K562 (cell line): ENCODE results near the gene PACRG. TPM values are rescaled to one million over a fixed set of nuclear protein-coding genes. Genes with fewer than 3 reads are reported as not detected.
A peak's percentile ranks its signal among the peaks of the same experiment; 100 is the strongest.

ENCODE experiments used
- ASH1L ChIP-seq: fragments of 450-650 bp; IDR thresholded peaks from 2 replicates; pipeline ENCODE4 v1.6.1; 2018; ENCODE audit warnings: borderline replicate concordance, mild to moderate bottlenecking, low read depth; ENCODE audit not compliant: partially characterized antibody
- BRCA1 ChIP-seq, 2 experiments: fragments of 450-650 bp in 1 of 2; sonication (generic) in 1 of 2; formaldehyde crosslinking in 1 of 2; IDR thresholded peaks; 2 replicates each; pipeline versions ENCODE4 v1.5.0 to v1.6.1; 2017 to 2020; ENCODE audit warnings: mild to moderate bottlenecking in 1 of 2, missing genetic modification reagents in 1 of 2
- CHAMP1 ChIP-seq: fragments of 450-650 bp; IDR thresholded peaks from 2 replicates; pipeline ENCODE4 v1.6.1; 2016; ENCODE audit warnings: mild to moderate bottlenecking
- GATAD2B ChIP-seq: fragments of 450-650 bp; IDR thresholded peaks from 2 replicates; pipeline ENCODE4 v1.6.1; 2017; ENCODE audit warnings: mild to moderate bottlenecking, borderline replicate concordance
- IFI16 ChIP-seq: fragments of 250-450 bp; sonication (Bioruptor Pico); IDR thresholded peaks from 2 replicates; pipeline ENCODE4 v2.1.2; 2022; ENCODE audit warnings: mild to moderate bottlenecking, inconsistent platforms
- JUNB ChIP-seq: fragments of 450-650 bp; formaldehyde crosslinking; conservative IDR thresholded peaks from 2 replicates; pipeline ENCODE4 v1.4.0; 2020; ENCODE audit warnings: mild to moderate bottlenecking
- MAFF ChIP-seq: IDR thresholded peaks from 2 replicates; pipeline ENCODE4 v1.6.1; 2012; ENCODE audit warnings: low read length, improper control_type of control experiment
- NCOA1 ChIP-seq: fragments of 450-650 bp; IDR thresholded peaks from 2 replicates; pipeline ENCODE4 v1.6.1; 2016; ENCODE audit warnings: low read depth
- NELFE ChIP-seq: IDR thresholded peaks from 2 replicates; pipeline ENCODE4 v1.6.1; 2011; ENCODE audit warnings: mild to moderate bottlenecking; ENCODE audit not compliant: insufficient read depth, insufficient read length
- OTX1 ChIP-seq: fragments of 450-650 bp; formaldehyde crosslinking; IDR thresholded peaks from 2 replicates; pipeline ENCODE4 v1.4.0; 2022; ENCODE audit warnings: mild to moderate bottlenecking
- PHB ChIP-seq: fragments of 250-450 bp; sonication (Bioruptor Pico); IDR thresholded peaks from 2 replicates; pipeline ENCODE4 v1.5.0; 2021
- TAL1 ChIP-seq: fragments of 450-650 bp; IDR thresholded peaks from 2 replicates; pipeline ENCODE4 v1.6.1; 2016; ENCODE audit warnings: mild to moderate bottlenecking
- ZNF77 ChIP-seq: fragments of 250-450 bp; sonication (Bioruptor Pico); IDR thresholded peaks from 2 replicates; pipeline ENCODE4 v1.5.0; 2020
- polyA plus RNA-seq, 8 experiments: library from polyadenylated mRNA; depleted of rRNA in 4 of 8; stranded (reverse) in 5 of 8; unstranded in 3 of 8; fragments of >200 nt; fragmentation: Nextera tagmentation in 2 of 8; fragmentation: Illumina TruSeq in 1 of 8; extraction: Ambion mirVana in 2 of 8; extraction: Trizol in 1 of 8; gene quantifications; 2 replicates each; pipeline versions ENCODE4 v1.2.1 to v1.2.3, GENCODE V29; 2011 to 2014; ENCODE audit warnings: inconsistent platforms in 1 of 8, missing spikeins in 1 of 8
- total RNA-seq, 7 experiments: library from RNA; depleted of rRNA in 6 of 7; stranded (reverse); fragments of >200 nt in 6 of 7; fragmentation: Illumina TruSeq in 2 of 7; extraction: Trizol in 2 of 7; gene quantifications; 2 replicates each; pipeline versions ENCODE4 v1.2.1 to v1.2.3, GENCODE V29; 2011 to 2021; ENCODE audit warnings: low replicate concordance in 1 of 7
- TF ChIP-seq, protein P1 (sequence below): IDR thresholded peaks from 2 replicates; pipeline ENCODE4 v1.6.1; 2016; ENCODE audit warnings: missing genetic modification characterization, missing compliant biosample characterization
- TF ChIP-seq, protein P2 (sequence below): fragments of 250-450 bp; sonication (Bioruptor Pico); IDR thresholded peaks from 2 replicates; pipeline ENCODE4 v1.5.0; 2021
- TF ChIP-seq, protein P3 (sequence below): sonication (generic); formaldehyde crosslinking; IDR thresholded peaks from 2 replicates; pipeline ENCODE4 v1.8.1; 2022; ENCODE audit warnings: missing genetic modification reagents
- TF ChIP-seq, protein P4 (sequence below), 3 experiments: fragments of 200-800 bp in 1 of 3; fragments of 250-450 bp in 1 of 3; fragments of 450-650 bp in 1 of 3; sonication (Bioruptor Pico) in 1 of 3; sonication (Bioruptor generic) in 1 of 3; formaldehyde crosslinking in 1 of 3; IDR thresholded peaks; 2 replicates each; pipeline versions ENCODE4 v1.6.1 to v1.8.0; 2016 to 2022; ENCODE audit warnings: mild to moderate bottlenecking in 2 of 3, missing genetic modification characterization in 2 of 3, missing compliant biosample characterization in 1 of 3, moderate library complexity in 1 of 3

PACRG gene
- total and polyA plus RNA-seq, 9 of the 15 experiments (the other 6 are each of a cell fraction or from before 2014, with no cell fraction given), result 0.04 TPM; not detected in 8

DNA sequence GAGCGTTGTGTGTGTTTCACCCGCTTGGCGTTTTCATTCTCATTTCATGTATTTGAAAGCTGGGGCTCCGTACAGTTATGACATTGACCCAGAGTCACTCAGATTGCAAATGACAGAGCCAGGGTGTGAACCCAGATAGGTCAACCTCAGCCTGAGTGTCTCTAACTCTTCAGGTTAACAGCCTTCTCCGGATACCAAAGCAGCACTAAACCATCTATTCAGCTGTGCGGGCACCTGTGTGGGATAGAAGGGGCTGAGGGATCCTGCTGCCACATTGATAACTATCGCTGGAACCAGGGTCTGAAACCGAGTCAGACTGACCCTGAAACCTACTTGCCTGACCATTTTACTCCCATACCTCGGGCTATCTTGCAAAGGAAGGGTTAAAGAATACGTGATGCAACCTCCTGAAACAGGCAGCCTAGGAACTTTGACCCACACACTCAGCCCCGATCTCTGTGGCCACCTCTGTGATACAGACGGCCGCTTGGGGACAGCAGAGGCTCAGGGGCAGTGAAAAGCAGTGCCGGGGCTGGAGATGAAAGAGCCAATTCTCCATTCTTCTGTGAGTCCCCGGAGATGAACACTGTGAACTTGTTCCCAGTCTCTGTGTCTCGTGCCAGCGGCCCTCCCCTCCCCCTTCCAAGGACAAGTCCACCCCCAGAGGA is 453.2 kb downstream of the PACRG start (continued):
- TF ChIP-seq, protein P1, sequence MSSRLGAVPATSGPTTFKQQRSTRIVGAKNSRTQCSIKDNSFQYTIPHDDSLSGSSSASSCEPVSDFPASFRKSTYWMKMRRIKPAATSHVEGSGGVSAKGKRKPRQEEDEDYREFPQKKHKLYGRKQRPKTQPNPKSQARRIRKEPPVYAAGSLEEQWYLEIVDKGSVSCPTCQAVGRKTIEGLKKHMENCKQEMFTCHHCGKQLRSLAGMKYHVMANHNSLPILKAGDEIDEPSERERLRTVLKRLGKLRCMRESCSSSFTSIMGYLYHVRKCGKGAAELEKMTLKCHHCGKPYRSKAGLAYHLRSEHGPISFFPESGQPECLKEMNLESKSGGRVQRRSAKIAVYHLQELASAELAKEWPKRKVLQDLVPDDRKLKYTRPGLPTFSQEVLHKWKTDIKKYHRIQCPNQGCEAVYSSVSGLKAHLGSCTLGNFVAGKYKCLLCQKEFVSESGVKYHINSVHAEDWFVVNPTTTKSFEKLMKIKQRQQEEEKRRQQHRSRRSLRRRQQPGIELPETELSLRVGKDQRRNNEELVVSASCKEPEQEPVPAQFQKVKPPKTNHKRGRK (tag), result no peak
- peak; percentile 43; the same call in 1 of the 2 replicates for TF ChIP-seq JUNB
- TF ChIP-seq CHAMP1, result no peak; the same call in 1 of the 2 replicates
- no peak for TF ChIP-seq IFI16 (CRISPR knock-in tag)
- TF ChIP-seq MAFF, result no peak
- TF ChIP-seq BRCA1 (IDR thresholded peaks at IDR 0.05), result no peak
- TF ChIP-seq BRCA1 (CRISPR knock-in tag; IDR thresholded peaks at IDR 0.05), result no peak
- TF ChIP-seq, protein P2, sequence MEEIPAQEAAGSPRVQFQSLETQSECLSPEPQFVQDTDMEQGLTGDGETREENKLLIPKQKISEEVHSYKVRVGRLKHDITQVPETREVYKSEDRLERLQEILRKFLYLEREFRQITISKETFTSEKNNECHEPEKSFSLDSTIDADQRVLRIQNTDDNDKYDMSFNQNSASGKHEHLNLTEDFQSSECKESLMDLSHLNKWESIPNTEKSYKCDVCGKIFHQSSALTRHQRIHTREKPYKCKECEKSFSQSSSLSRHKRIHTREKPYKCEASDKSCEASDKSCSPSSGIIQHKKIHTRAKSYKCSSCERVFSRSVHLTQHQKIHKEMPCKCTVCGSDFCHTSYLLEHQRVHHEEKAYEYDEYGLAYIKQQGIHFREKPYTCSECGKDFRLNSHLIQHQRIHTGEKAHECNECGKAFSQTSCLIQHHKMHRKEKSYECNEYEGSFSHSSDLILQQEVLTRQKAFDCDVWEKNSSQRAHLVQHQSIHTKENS (CRISPR knock-in tag), result no peak
- TF ChIP-seq ASH1L, result no peak
- TF ChIP-seq ZNF77, result no peak
- no peak for TF ChIP-seq TAL1
- no peak for TF ChIP-seq NELFE
- peak; percentile 87 for TF ChIP-seq OTX1 (CRISPR knock-in tag)
- TF ChIP-seq, protein P3, sequence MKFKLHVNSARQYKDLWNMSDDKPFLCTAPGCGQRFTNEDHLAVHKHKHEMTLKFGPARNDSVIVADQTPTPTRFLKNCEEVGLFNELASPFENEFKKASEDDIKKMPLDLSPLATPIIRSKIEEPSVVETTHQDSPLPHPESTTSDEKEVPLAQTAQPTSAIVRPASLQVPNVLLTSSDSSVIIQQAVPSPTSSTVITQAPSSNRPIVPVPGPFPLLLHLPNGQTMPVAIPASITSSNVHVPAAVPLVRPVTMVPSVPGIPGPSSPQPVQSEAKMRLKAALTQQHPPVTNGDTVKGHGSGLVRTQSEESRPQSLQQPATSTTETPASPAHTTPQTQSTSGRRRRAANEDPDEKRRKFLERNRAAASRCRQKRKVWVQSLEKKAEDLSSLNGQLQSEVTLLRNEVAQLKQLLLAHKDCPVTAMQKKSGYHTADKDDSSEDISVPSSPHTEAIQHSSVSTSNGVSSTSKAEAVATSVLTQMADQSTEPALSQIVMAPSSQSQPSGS, result no peak
- TF ChIP-seq NCOA1, result no peak
- TF ChIP-seq PHB, result no peak
- no peak for TF ChIP-seq GATAD2B
- TF ChIP-seq, protein P4, sequence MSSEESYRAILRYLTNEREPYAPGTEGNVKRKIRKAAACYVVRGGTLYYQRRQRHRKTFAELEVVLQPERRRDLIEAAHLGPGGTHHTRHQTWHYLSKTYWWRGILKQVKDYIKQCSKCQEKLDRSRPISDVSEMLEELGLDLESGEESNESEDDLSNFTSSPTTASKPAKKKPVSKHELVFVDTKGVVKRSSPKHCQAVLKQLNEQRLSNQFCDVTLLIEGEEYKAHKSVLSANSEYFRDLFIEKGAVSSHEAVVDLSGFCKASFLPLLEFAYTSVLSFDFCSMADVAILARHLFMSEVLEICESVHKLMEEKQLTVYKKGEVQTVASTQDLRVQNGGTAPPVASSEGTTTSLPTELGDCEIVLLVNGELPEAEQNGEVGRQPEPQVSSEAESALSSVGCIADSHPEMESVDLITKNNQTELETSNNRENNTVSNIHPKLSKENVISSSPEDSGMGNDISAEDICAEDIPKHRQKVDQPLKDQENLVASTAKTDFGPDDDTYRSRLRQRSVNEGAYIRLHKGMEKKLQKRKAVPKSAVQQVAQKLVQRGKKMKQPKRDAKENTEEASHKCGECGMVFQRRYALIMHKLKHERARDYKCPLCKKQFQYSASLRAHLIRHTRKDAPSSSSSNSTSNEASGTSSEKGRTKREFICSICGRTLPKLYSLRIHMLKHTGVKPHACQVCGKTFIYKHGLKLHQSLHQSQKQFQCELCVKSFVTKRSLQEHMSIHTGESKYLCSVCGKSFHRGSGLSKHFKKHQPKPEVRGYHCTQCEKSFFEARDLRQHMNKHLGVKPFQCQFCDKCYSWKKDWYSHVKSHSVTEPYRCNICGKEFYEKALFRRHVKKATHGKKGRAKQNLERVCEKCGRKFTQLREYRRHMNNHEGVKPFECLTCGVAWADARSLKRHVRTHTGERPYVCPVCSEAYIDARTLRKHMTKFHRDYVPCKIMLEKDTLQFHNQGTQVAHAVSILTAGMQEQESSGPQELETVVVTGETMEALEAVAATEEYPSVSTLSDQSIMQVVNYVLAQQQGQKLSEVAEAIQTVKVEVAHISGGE (CRISPR knock-in tag; IDR thresholded peaks at IDR 0.05), result no peak
